ENCODE measurements around the gene ARMC12. TPM values are rescaled to one million over a fixed set of nuclear protein-coding genes. Genes with fewer than 3 reads are reported as not detected.

ARMC12 gene
- polyA plus RNA-seq, 1 donor (not counting 4 experiments of a cell fraction or from before 2014, with no cell fraction given) = 0.54 TPM

- H3K4me1 ChIP-seq (ENCODE audit: control insufficient read depth, extremely low read depth, insufficient read depth, low read length) = no peaks in the 10 kb centered on the region
- no peaks in the 10 kb centered on the region for H4K20me1 ChIP-seq (ENCODE audit: control insufficient read depth, extremely low read depth, insufficient read depth, low read length)
- H3K36me3 ChIP-seq (ENCODE audit: control insufficient read depth in 2 of 2, extremely low read depth in 1 of 2, insufficient read depth in 2 of 2, low read length in 2 of 2) = no peaks in the 10 kb centered on the region
- no peaks in the 10 kb centered on the region for H3K79me2 ChIP-seq (ENCODE audit: control insufficient read depth, insufficient read depth, low read length)
- TF ChIP-seq CTCF (optimal IDR thresholded peaks at IDR 0.05 in 1 of 3, IDR thresholded peaks at IDR 0.05 in 1 of 3, conservative IDR thresholded peaks at IDR 0.05 in 1 of 3; ENCODE audit: extremely low read depth in 1 of 3, insufficient read depth in 2 of 3, low read length in 3 of 3) (no peak), EZH2 (IDR thresholded peaks at IDR 0.05; ENCODE audit: low read length) (no peak)
- H3K9me1 ChIP-seq (ENCODE audit: control insufficient read depth, extremely low read depth, insufficient read depth, low read length) = no peaks in the 10 kb centered on the region
- H3K27ac ChIP-seq (ENCODE audit: control insufficient read depth, insufficient read depth, low read length) = no peak overlapping the region
- H3K4me2 ChIP-seq (ENCODE audit: control insufficient read depth, extremely low read depth, insufficient read depth, low read depth, low read length) = no peak overlapping the region
- no peaks in the 10 kb centered on the region for H3K27me3 ChIP-seq (ENCODE audit: control insufficient read depth, extremely low read depth, insufficient read depth, low read length)
- no peak overlapping the region for H3K9ac ChIP-seq (ENCODE audit: control insufficient read depth, extremely low read depth, insufficient read depth, low read length)
- FAIRE-seq (no peak), DNase-seq (ENCODE audit: low read depth, low spot score) (no peak)
- no peak overlapping the region for H3K4me3 ChIP-seq (ENCODE audit: control insufficient read depth in 2 of 3, extremely low read depth in 1 of 3, insufficient read depth in 2 of 3, low read depth in 1 of 3, low read length in 3 of 3)
- dilution Hi-C loops (cut with MboI; ENCODE audit: extremely low pct_ligation_motif_present, low sequenced_read_pairs) = loop anchor here (25.0 kb wide), 1 partner anchor 183 kb away; no protein-coding TSS in a partner anchor
- H3K9me3 ChIP-seq (ENCODE audit: control insufficient read depth, low read depth, low read length) = no peaks in the 10 kb centered on the region
- no peak overlapping the region for H2AFZ ChIP-seq (ENCODE audit: control insufficient read depth, low read length)
Observed at GRCh38 chr6:35745509-35745908, 8.7 kb downstream of the ARMC12 start.

GRCh38 chr6:35746516-35746915 is 9.7 kb downstream of the ARMC12 start:
- H3K9me1 ChIP-seq (ENCODE audit: control insufficient read depth, extremely low read depth, insufficient read depth, low read length) = no peaks in the 10 kb centered on the region
- H3K4me1 ChIP-seq (ENCODE audit: control insufficient read depth, extremely low read depth, insufficient read depth, low read length) = no peaks in the 10 kb centered on the region
- no peaks in the 10 kb centered on the region for H3K27me3 ChIP-seq (ENCODE audit: control insufficient read depth, extremely low read depth, insufficient read depth, low read length)
- H3K4me3 ChIP-seq (ENCODE audit: control insufficient read depth in 2 of 3, extremely low read depth in 1 of 3, insufficient read depth in 2 of 3, low read depth in 1 of 3, low read length in 3 of 3) = no peak overlapping the region
- no peaks in the 10 kb centered on the region for H3K36me3 ChIP-seq (ENCODE audit: control insufficient read depth in 2 of 2, extremely low read depth in 1 of 2, insufficient read depth in 2 of 2, low read length in 2 of 2)
- no peaks in the 10 kb centered on the region for H3K79me2 ChIP-seq (ENCODE audit: control insufficient read depth, insufficient read depth, low read length)
- H4K20me1 ChIP-seq (ENCODE audit: control insufficient read depth, extremely low read depth, insufficient read depth, low read length) = no peaks in the 10 kb centered on the region
- DNase-seq (ENCODE audit: low read depth, low spot score) (no peak), FAIRE-seq (no peak)
- no peak for TF ChIP-seq CTCF (optimal IDR thresholded peaks at IDR 0.05 in 1 of 3, IDR thresholded peaks at IDR 0.05 in 1 of 3, conservative IDR thresholded peaks at IDR 0.05 in 1 of 3; ENCODE audit: extremely low read depth in 1 of 3, insufficient read depth in 2 of 3, low read length in 3 of 3)
- no peaks in the 10 kb centered on the region for H3K9me3 ChIP-seq (ENCODE audit: control insufficient read depth, low read depth, low read length)
- dilution Hi-C loops (cut with MboI; ENCODE audit: extremely low pct_ligation_motif_present, low sequenced_read_pairs) = loop anchor here (25.0 kb wide), 1 partner anchor 184 kb away; no protein-coding TSS in a partner anchor
- H2AFZ ChIP-seq (ENCODE audit: control insufficient read depth, low read length) = no peak overlapping the region
- H3K9ac ChIP-seq (ENCODE audit: control insufficient read depth, extremely low read depth, insufficient read depth, low read length) = no peak overlapping the region
- no peak overlapping the region for H3K27ac ChIP-seq (ENCODE audit: control insufficient read depth, insufficient read depth, low read length)
- no peak overlapping the region for H3K4me2 ChIP-seq (ENCODE audit: control insufficient read depth, extremely low read depth, insufficient read depth, low read depth, low read length)
